K562 (cell line): ENCODE measurements around the gene PAQR7. TPM values are rescaled to one million over a fixed set of nuclear protein-coding genes. Genes with fewer than 3 reads are reported as not detected.
A peak's percentile ranks its signal among the peaks of the same experiment; 100 is the strongest.

Source experiments
- ATAC-seq: fragments of 200-7000 bp; cut with Tn5 transposase; 3 replicates; pipeline ENCODE4 v1.9.1; 2020; ENCODE audit warnings: moderate library complexity
- BruUV-seq: library from RNA; stranded (reverse); fragments of 400-500 nt; replicated peaks from 2 replicates; lab custom pipeline; 2021; lab: Mats Ljungman, UMichigan
- CTCF ChIA-PET: fragments of 300-600 bp; formaldehyde crosslinking; extraction: SDS; loops from one replicate; lab custom pipeline; 2021; ENCODE audit warnings: low intra/inter-chr PET ratio; lab: Yijun Ruan, JAX
- POLR2A ChIA-PET: fragments of 300-600, 350-650 bp; sonication (Branson Sonifier 250); formaldehyde crosslinking; extraction: SDS; loops from one replicate; lab custom pipeline; 2021; ENCODE audit warnings: antibody characterized with exemption, inconsistent platforms; lab: Yijun Ruan, JAX
- DNase-seq, 4 experiments: peaks; one replicate each; pipeline versions ENCODE4 v3.0.0 to v3.0.0-alpha.2; 2011 to 2018; ENCODE audit warnings: low spot score in 3 of 4, mixed read lengths in 3 of 4; ENCODE audit errors: extremely low read depth in 1 of 4
- FAIRE-seq: peaks from 2 replicates; lab custom pipeline; 2011; peaks lifted over from hg19 to GRCh38; lab: Jason Lieb, UNC
- H2AFZ ChIP-seq: 2 replicates; pipeline ENCODE4 v1.6.0; 2011; ENCODE audit warnings: low read depth, low read length, control low read depth, inconsistent platforms
- H3K27ac ChIP-seq: fragments of 200-600 bp; 3 replicates; pipeline ENCODE4 v1.8.0; 2011; ENCODE audit warnings: low read depth, mild to moderate bottlenecking, control low read depth, inconsistent platforms, low read length, moderate library complexity, mixed read lengths; ENCODE audit errors: extremely low read depth
- H3K27me3 ChIP-seq, 2 experiments: fragments of 300-600 bp in 1 of 2; 2 replicates in 1 of 2; 3 replicates in 1 of 2; pipeline versions ENCODE4 v1.6.0 to v1.8.0; 2011; ENCODE audit warnings: inconsistent platforms in 2 of 2, low read length in 2 of 2, mild to moderate bottlenecking in 1 of 2, mixed read lengths in 1 of 2, moderate library complexity in 1 of 2; ENCODE audit not compliant: control insufficient read depth in 2 of 2, insufficient read depth in 2 of 2
- H3K36me3 ChIP-seq: fragments of 300-600 bp; 3 replicates; pipeline ENCODE4 v1.8.0; 2011; ENCODE audit warnings: mild to moderate bottlenecking, low read length, inconsistent platforms; ENCODE audit not compliant: control insufficient read depth, insufficient read depth
- H3K4me1 ChIP-seq, 2 experiments: fragments of 200-600 bp in 1 of 2; replicated peaks in 1 of 2; 2 replicates in 1 of 2; 3 replicates in 1 of 2; pipeline versions ENCODE4 v1.5.1 to v1.8.0; 2011; ENCODE audit warnings: inconsistent platforms in 2 of 2, low read length in 2 of 2, mild to moderate bottlenecking in 1 of 2, mixed read lengths in 1 of 2, moderate library complexity in 1 of 2; ENCODE audit not compliant: control insufficient read depth in 2 of 2, insufficient read depth in 2 of 2
- H3K4me2 ChIP-seq: 2 replicates; pipeline ENCODE4 v1.6.1; 2011; ENCODE audit warnings: low read length, control low read depth, inconsistent platforms, mixed read lengths; ENCODE audit not compliant: insufficient read depth
- H3K4me3 ChIP-seq: fragments of 200-600 bp; sonication (generic), shearing (Covaris generic); 2 replicates; pipeline ENCODE4 v1.5.1; 2016; ENCODE audit warnings: control low read depth, inconsistent platforms
- H3K79me2 ChIP-seq: fragments of 200-600 bp; 3 replicates; pipeline ENCODE4 v1.8.0; 2011; ENCODE audit warnings: low read length, inconsistent platforms; ENCODE audit not compliant: control insufficient read depth, insufficient read depth
- H3K9ac ChIP-seq, 2 experiments: 2 replicates each; pipeline versions ENCODE4 v1.6.0 to v1.6.1; 2011; ENCODE audit warnings: low read depth in 2 of 2, low read length in 2 of 2, control low read depth in 1 of 2, inconsistent platforms in 1 of 2, mild to moderate bottlenecking in 1 of 2, mixed read lengths in 1 of 2; ENCODE audit not compliant: insufficient read depth in 1 of 2
- H3K9me1 ChIP-seq: one replicate; pipeline ENCODE4 v1.6.0; 2011; ENCODE audit warnings: inconsistent platforms, mild to moderate bottlenecking, low read length, moderate library complexity; ENCODE audit not compliant: control insufficient read depth, insufficient read depth
- H3K9me3 ChIP-seq: replicated peaks from 2 replicates; pipeline ENCODE4 v1.5.1; 2011; ENCODE audit warnings: low read depth, low read length, inconsistent platforms; ENCODE audit not compliant: control insufficient read depth, insufficient read depth
- H4K20me1 ChIP-seq: replicated peaks from 2 replicates; pipeline ENCODE4 v1.6.1; 2011; ENCODE audit warnings: low read length, inconsistent platforms, mixed read lengths; ENCODE audit not compliant: control insufficient read depth, insufficient read depth
- CC2D1A ChIP-seq: fragments of 450-650 bp; IDR thresholded peaks from 2 replicates; pipeline ENCODE4 v1.6.1; 2017; ENCODE audit warnings: mild to moderate bottlenecking
- CHAMP1 ChIP-seq: fragments of 450-650 bp; IDR thresholded peaks from 2 replicates; pipeline ENCODE4 v1.6.1; 2016; ENCODE audit warnings: mild to moderate bottlenecking
- CTBP1 ChIP-seq: fragments of 450-650 bp; IDR thresholded peaks from 2 replicates; pipeline ENCODE4 v1.6.1; 2016; ENCODE audit warnings: borderline replicate concordance
- KAT7 ChIP-seq: sonication (generic); formaldehyde crosslinking; IDR thresholded peaks from 2 replicates; pipeline ENCODE4 v1.8.0; 2022; ENCODE audit warnings: missing genetic modification reagents, mild to moderate bottlenecking, borderline replicate concordance
- LEF1 ChIP-seq: fragments of 450-650 bp; IDR thresholded peaks from 2 replicates; pipeline ENCODE4 v1.6.1; 2016; ENCODE audit warnings: mild to moderate bottlenecking
- MBD1 ChIP-seq: fragments of 250-450 bp; sonication (Bioruptor Pico); IDR thresholded peaks from 2 replicates; pipeline ENCODE4 v1.8.0; 2022; ENCODE audit warnings: inconsistent platforms
- NR0B1 ChIP-seq: fragments of 450-650 bp; IDR thresholded peaks from one replicate; pipeline ENCODE4 v1.6.1; 2018; ENCODE audit warnings: mild to moderate bottlenecking, moderate library complexity; ENCODE audit not compliant: partially characterized antibody
- NR3C1 ChIP-seq: sonication (generic); formaldehyde crosslinking; IDR thresholded peaks from 2 replicates; pipeline ENCODE4 v1.8.1; 2022; ENCODE audit warnings: missing genetic modification reagents
- THRB ChIP-seq: fragments of 450-650 bp; formaldehyde crosslinking; conservative IDR thresholded peaks from 2 replicates; pipeline ENCODE4 v1.4.0; 2022; ENCODE audit warnings: mild to moderate bottlenecking, missing genetic modification characterization
- ZKSCAN3 ChIP-seq: fragments of 250-450 bp; sonication (Bioruptor Pico); IDR thresholded peaks from 2 replicates; pipeline ENCODE4 v1.4.0; 2020
- ZNF639 ChIP-seq, 2 experiments: fragments of 200-800 bp in 1 of 2; sonication (Bioruptor generic) in 1 of 2; sonication (generic) in 1 of 2; formaldehyde crosslinking in 1 of 2; IDR thresholded peaks in 1 of 2; conservative IDR thresholded peaks in 1 of 2; 2 replicates each; pipeline versions ENCODE4 v1.5.0 to v1.6.1; 2016 to 2020; ENCODE audit warnings: missing compliant biosample characterization in 1 of 2, missing genetic modification characterization in 1 of 2, missing genetic modification reagents in 1 of 2
- WGBS: fragments of 100-300 bp; shearing (Covaris generic); methylation state at CpG from one replicate; pipeline ENCODE4 v1.1.6; 2016; ENCODE audit warnings: low coverage, mixed read lengths; ENCODE audit not compliant: insufficient coverage; ENCODE audit errors: missing lambda C conversion rate; 5-methylcytosine and 5-hydroxymethylcytosine counted together
- in situ Hi-C: fragments of 300-500 bp; cut with MboI; formaldehyde crosslinking; loops from 4 replicates; pipeline ENCODE4 v1.15.0; 2018; ENCODE audit warnings: inconsistent platforms, mixed read lengths
- intact Hi-C: fragments of 100-400 bp; cut with micrococcal nuclease; formaldehyde crosslinking; loops from 2 replicates; pipeline ENCODE4 v1.14.2; 2022
- polyA plus RNA-seq, 8 experiments: library from polyadenylated mRNA; depleted of rRNA in 4 of 8; stranded (reverse) in 5 of 8; unstranded in 3 of 8; fragments of >200 nt; fragmentation: Nextera tagmentation in 2 of 8; fragmentation: Illumina TruSeq in 1 of 8; extraction: Ambion mirVana in 2 of 8; extraction: Trizol in 1 of 8; gene quantifications; 2 replicates each; pipeline versions ENCODE4 v1.2.1 to v1.2.3, GENCODE V29; 2011 to 2014; ENCODE audit warnings: inconsistent platforms in 1 of 8, missing spikeins in 1 of 8
- total RNA-seq, 7 experiments: library from RNA; depleted of rRNA in 6 of 7; stranded (reverse); fragments of >200 nt in 6 of 7; fragmentation: Illumina TruSeq in 2 of 7; extraction: Trizol in 2 of 7; gene quantifications; 2 replicates each; pipeline versions ENCODE4 v1.2.1 to v1.2.3, GENCODE V29; 2011 to 2021; ENCODE audit warnings: low replicate concordance in 1 of 7

PAQR7 gene
- total and polyA plus RNA-seq, 9 of the 15 experiments (the other 6 are each of a cell fraction or from before 2014, with no cell fraction given): 1.1 to 5.2 (median 2.6) TPM

- DNase-seq: peak; percentile 78 to 89 (median 83)
- Histone ChIP-seq H3K4me3 (peak overlapping the region; percentile 67), H2AFZ (peak overlapping the region; percentile 90), H3K79me2 (peaks cover 64% of the 10 kb centered on the region), H3K36me3 (peaks cover 31% of the 10 kb centered on the region), H3K4me2 (peak overlapping the region; percentile 89), H4K20me1 (peaks cover 16% of the 10 kb centered on the region), H3K9me1 (no peaks in the 10 kb centered on the region), H3K27me3 (no peaks in the 10 kb centered on the region), H3K27ac (peak overlapping the region; percentile 91), H3K9me3 (no peaks in the 10 kb centered on the region), H3K4me1 (peaks cover 37 to 58% of the 10 kb centered on the region in 2 experiments), H3K9ac (peak overlapping the region; percentile 92 to 99)
- peak; percentile 87 for FAIRE-seq
- ChIA-PET POLR2A (interaction anchor here (0.6 to 6.2 kb wide), 13 partner anchors 10 to 354 kb away, joined by 3 to 56 read pairs (median 4); no protein-coding TSS in a partner anchor), CTCF (no interaction called here)
- peak; percentile 82 for ATAC-seq
- in situ Hi-C loops: loop anchor here (5.0 kb wide), 1 partner anchor 72 kb away; no protein-coding TSS in a partner anchor
- under 1% methylated on average over 64 of the region's 67 CpGs for WGBS
- intact Hi-C loops: loop anchor here (5.0 to 10.0 kb wide), 2 partner anchors 67 to 174 kb away; partner anchors contain the start of gene PAFAH2
- BruUV-seq: no TSS peak
- no peak for TF ChIP-seq ZKSCAN3 (CRISPR knock-in tag)
- peak; percentile 59; the same call in 1 of the 2 replicates for TF ChIP-seq CTBP1
- no peak for TF ChIP-seq NR3C1 (CRISPR knock-in tag)
- TF ChIP-seq ZNF639 (CRISPR knock-in tag; conservative IDR thresholded peaks at IDR 0.05 in 1 of 2, IDR thresholded peaks at IDR 0.05 in 1 of 2): no peak; a peak in 1 of 4 replicates
- no peak for TF ChIP-seq KAT7 (CRISPR knock-in tag)
- TF ChIP-seq THRB: peak; percentile 78
- TF ChIP-seq CHAMP1: no peak
- TF ChIP-seq MBD1 (CRISPR knock-in tag): no peak
- TF ChIP-seq CC2D1A: no peak
- no peak for TF ChIP-seq LEF1
- TF ChIP-seq NR0B1: no peak
These were observed 55.0 kb downstream of the PAQR7 start for GRCh38 chr1:25820247-25821111.
